ENCODE measurements around the gene ELK3.
A peak's percentile ranks its signal among the peaks of the same experiment; 100 is the strongest.

ELK3 gene

GRCh38 chr12:96265400-96265799, 71.2 kb downstream of the ELK3 start:
- no peak overlapping the region for H3K4me3 Mint-ChIP-seq
- H3K4me1 Mint-ChIP-seq (ENCODE audit: low read depth), result peaks cover 28% of the 10 kb centered on the region
- H3K27ac Mint-ChIP-seq, result peak overlapping the region; percentile 71
- peaks cover 8% of the 10 kb centered on the region for H3K36me3 Mint-ChIP-seq
- no peaks in the 10 kb centered on the region for H3K27me3 Mint-ChIP-seq
- H3K9me3 Mint-ChIP-seq (ENCODE audit: low read depth), result no peaks in the 10 kb centered on the region

DNA sequence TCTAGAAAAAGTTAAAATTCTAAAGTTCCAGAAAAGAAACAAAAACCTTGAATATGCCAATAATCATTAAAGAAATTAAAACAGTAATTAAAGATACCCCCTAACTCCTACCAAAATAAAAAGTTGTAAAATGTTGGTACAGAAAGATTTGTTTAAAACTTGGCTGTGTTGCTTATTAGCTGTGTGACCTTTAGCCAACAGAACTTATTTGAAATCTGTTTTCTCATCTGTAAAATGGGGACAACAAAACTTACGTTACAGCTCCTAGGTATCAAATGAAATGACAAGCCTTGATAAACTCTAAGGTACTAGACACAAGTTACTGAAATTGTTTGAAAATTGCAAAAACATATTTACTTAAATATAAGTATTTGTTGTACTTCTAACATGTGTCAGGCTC, 71.7 kb downstream of the ELK3 start:
- H3K36me3 Mint-ChIP-seq, result peaks cover 8% of the 10 kb centered on the region
- no peak overlapping the region for H3K4me3 Mint-ChIP-seq
- H3K27me3 Mint-ChIP-seq, result no peaks in the 10 kb centered on the region
- H3K9me3 Mint-ChIP-seq (ENCODE audit: low read depth), result no peaks in the 10 kb centered on the region
- peaks cover 25% of the 10 kb centered on the region for H3K4me1 Mint-ChIP-seq (ENCODE audit: low read depth)
- peak overlapping the region; percentile 29 for H3K27ac Mint-ChIP-seq

GRCh38 chr12:96266238-96266637, 72.1 kb downstream of the ELK3 start:
- H3K27me3 Mint-ChIP-seq, result no peaks in the 10 kb centered on the region
- H3K4me1 Mint-ChIP-seq (ENCODE audit: low read depth), result peaks cover 22% of the 10 kb centered on the region
- peaks cover 8% of the 10 kb centered on the region for H3K36me3 Mint-ChIP-seq
- no peaks in the 10 kb centered on the region for H3K9me3 Mint-ChIP-seq (ENCODE audit: low read depth)
- no peak overlapping the region for H3K4me3 Mint-ChIP-seq
- no peak overlapping the region for H3K27ac Mint-ChIP-seq

- Mint-ChIP-seq H3K9me3 (ENCODE audit: low read depth) (no peaks in the 10 kb centered on the region), H3K27me3 (no peaks in the 10 kb centered on the region), H3K4me3 (no peak overlapping the region), H3K36me3 (peaks cover 17% of the 10 kb centered on the region), H3K27ac (peak overlapping the region; percentile 41), H3K4me1 (ENCODE audit: low read depth) (peaks cover 36% of the 10 kb centered on the region)
These were observed 77.5 kb downstream of the ELK3 start for GRCh38 chr12:96271469-96272199.

GRCh38 chr12:96274331-96274730, 80.2 kb downstream of the ELK3 start:
- no peak overlapping the region for H3K4me3 Mint-ChIP-seq
- peaks cover 19% of the 10 kb centered on the region for H3K36me3 Mint-ChIP-seq
- peak overlapping the region; percentile 86 for H3K27ac Mint-ChIP-seq
- H3K9me3 Mint-ChIP-seq (ENCODE audit: low read depth), result no peaks in the 10 kb centered on the region
- H3K27me3 Mint-ChIP-seq, result no peaks in the 10 kb centered on the region
- peaks cover 24% of the 10 kb centered on the region for H3K4me1 Mint-ChIP-seq (ENCODE audit: low read depth)

- Mint-ChIP-seq H3K9me3 (ENCODE audit: low read depth) (no peaks in the 10 kb centered on the region), H3K4me1 (ENCODE audit: low read depth) (peaks cover 10% of the 10 kb centered on the region), H3K27me3 (no peaks in the 10 kb centered on the region), H3K36me3 (peaks cover 21% of the 10 kb centered on the region), H3K27ac (no peak overlapping the region), H3K4me3 (no peak overlapping the region)
These were observed 91.0 kb downstream of the ELK3 start for GRCh38 chr12:96285158-96285557.

GRCh38 chr12:96289067-96289466, 94.9 kb downstream of the ELK3 start:
- Mint-ChIP-seq H3K4me3 (no peak overlapping the region), H3K4me1 (ENCODE audit: low read depth) (peaks cover 15% of the 10 kb centered on the region), H3K36me3 (peaks cover 23% of the 10 kb centered on the region), H3K27ac (no peak overlapping the region), H3K9me3 (ENCODE audit: low read depth) (no peaks in the 10 kb centered on the region), H3K27me3 (no peaks in the 10 kb centered on the region)

GRCh38 chr12:96293093-96293492, 98.9 kb downstream of the ELK3 start:
- peaks cover 29% of the 10 kb centered on the region for H3K4me1 Mint-ChIP-seq (ENCODE audit: low read depth)
- no peak overlapping the region for H3K27ac Mint-ChIP-seq
- H3K27me3 Mint-ChIP-seq, result no peaks in the 10 kb centered on the region
- H3K36me3 Mint-ChIP-seq, result peaks cover 14% of the 10 kb centered on the region
- no peaks in the 10 kb centered on the region for H3K9me3 Mint-ChIP-seq (ENCODE audit: low read depth)
- no peak overlapping the region for H3K4me3 Mint-ChIP-seq

DNA sequence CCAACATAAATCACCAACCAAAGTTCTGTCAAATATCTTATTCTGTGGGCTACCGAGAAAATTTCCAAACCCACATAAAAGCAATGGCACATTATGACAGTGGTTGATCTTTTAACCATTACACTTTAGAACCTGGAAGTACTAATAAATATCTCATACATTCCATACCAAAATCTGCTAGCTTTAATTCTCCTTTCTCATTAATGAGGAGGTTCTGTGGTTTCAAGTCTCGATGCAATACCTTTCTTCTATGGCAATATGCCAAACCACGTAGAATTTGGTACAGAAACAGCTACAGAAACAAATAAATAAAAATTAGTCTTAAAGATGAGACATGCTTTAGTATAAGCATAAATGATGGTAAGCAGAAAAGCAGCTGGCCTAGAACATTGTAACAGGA, 100.7 kb downstream of the ELK3 start:
- no peak overlapping the region for H3K27ac Mint-ChIP-seq
- peaks cover 14% of the 10 kb centered on the region for H3K36me3 Mint-ChIP-seq
- no peaks in the 10 kb centered on the region for H3K9me3 Mint-ChIP-seq (ENCODE audit: low read depth)
- H3K4me3 Mint-ChIP-seq, result no peak overlapping the region
- no peaks in the 10 kb centered on the region for H3K27me3 Mint-ChIP-seq
- H3K4me1 Mint-ChIP-seq (ENCODE audit: low read depth), result peaks cover 26% of the 10 kb centered on the region

DNA sequence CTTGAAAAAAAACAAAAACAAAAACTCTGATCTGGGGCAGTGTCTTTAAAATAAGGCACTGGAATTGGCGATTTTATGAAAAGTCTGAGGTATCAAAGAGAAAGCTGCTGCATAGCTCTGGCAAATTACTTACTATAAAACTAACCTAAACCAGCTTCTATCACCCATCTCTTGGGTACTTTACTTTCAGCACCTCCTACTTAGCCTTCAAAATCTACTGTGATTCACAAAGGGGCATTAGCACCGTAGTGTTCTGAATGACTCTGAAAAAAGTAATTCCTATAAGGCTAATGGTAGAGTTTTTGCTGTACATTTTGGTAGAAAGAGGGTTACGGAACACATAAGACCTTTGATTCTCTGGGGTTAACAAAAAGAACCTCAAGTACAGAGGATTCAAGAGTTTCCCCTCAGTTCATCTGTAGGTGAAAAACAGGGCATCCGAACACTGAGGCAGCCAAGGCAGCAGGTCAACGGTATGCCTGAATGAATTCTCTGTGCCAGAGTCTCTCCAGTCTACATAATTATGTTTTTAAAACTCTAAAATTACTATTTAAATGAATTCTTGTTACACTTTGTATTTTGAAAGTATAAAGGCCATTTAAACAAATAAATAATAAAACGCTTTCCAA, 101.5 kb downstream of the ELK3 start:
- H3K27ac Mint-ChIP-seq, result peak overlapping the region; percentile 72
- H3K27me3 Mint-ChIP-seq, result no peaks in the 10 kb centered on the region
- H3K36me3 Mint-ChIP-seq, result peaks cover 15% of the 10 kb centered on the region

DNA sequence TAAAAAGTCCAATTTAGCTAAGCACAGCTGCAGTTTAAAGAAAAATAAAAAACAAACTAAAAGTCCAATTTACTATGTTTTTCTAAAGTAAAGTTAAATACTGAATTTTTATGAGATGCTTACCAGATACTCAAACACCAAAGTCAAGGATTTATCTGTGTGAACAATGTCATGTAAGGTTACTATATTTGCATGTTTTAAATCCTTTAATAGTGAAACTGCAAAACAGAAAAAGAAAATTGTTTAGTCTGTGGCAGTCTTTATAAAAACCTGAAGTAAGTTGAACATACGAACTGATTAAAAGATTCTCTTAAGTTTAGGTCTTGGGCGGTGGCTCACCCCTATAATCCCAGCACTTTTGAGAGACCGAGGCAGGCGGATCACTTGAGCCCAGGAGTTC, 103.3 kb downstream of the ELK3 start:
- peaks cover 12% of the 10 kb centered on the region for H3K36me3 Mint-ChIP-seq
- H3K27ac Mint-ChIP-seq, result no peak overlapping the region
- H3K27me3 Mint-ChIP-seq, result no peaks in the 10 kb centered on the region
- H3K9me3 Mint-ChIP-seq (ENCODE audit: low read depth), result no peaks in the 10 kb centered on the region
- H3K4me1 Mint-ChIP-seq (ENCODE audit: low read depth), result peaks cover 29% of the 10 kb centered on the region
- no peak overlapping the region for H3K4me3 Mint-ChIP-seq

More for the DNA sequence above, 101.5 kb downstream of the ELK3 start:
- no peaks in the 10 kb centered on the region for H3K9me3 Mint-ChIP-seq (ENCODE audit: low read depth)
- peaks cover 26% of the 10 kb centered on the region for H3K4me1 Mint-ChIP-seq (ENCODE audit: low read depth)
- no peak overlapping the region for H3K4me3 Mint-ChIP-seq

DNA sequence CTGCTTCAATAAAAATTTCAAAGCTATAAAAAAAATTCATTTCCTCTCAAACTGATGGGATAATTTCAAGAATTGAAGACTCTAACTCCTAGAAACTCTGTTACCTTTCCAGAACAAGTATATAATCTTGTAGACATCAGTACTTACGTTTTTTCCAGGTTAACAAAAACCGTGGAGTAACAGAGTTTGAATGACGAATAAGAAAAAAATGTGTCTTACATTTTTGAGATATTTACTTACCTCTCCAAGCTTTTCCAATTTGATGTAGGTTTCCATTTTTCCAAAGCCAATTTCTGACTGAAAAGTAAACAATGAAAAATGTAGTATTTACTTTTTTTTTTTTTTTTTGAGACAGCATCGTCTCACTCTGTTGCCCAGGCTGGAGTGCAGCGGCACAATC, 105.9 kb downstream of the ELK3 start:
- Mint-ChIP-seq H3K4me3 (no peak overlapping the region), H3K36me3 (peaks cover 8% of the 10 kb centered on the region), H3K27me3 (no peaks in the 10 kb centered on the region), H3K27ac (no peak overlapping the region), H3K4me1 (ENCODE audit: low read depth) (peaks cover 19% of the 10 kb centered on the region), H3K9me3 (ENCODE audit: low read depth) (no peaks in the 10 kb centered on the region)

DNA sequence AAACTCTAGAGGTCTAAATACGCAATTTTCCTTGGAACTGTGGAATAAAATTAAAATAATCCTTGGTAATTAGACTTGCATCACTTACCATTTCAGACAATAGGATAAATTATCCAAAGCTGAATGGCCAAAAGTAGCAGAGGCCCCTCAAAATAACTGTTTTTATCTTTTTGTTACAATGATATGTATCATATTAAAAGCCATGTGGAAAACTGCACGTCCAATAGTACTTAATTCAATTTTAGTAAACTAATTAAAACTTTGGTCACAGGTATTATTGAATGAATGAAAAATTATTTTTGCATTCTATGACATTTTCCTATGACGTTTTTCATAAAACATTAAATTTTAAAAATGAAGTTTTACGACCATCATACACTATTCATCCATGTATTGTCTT, 107.6 kb downstream of the ELK3 start:
- H3K9me3 Mint-ChIP-seq (ENCODE audit: low read depth), result no peaks in the 10 kb centered on the region
- H3K4me1 Mint-ChIP-seq (ENCODE audit: low read depth), result peaks cover 13% of the 10 kb centered on the region
- H3K27ac Mint-ChIP-seq, result no peak overlapping the region
- H3K27me3 Mint-ChIP-seq, result no peaks in the 10 kb centered on the region
- H3K4me3 Mint-ChIP-seq, result no peak overlapping the region
- H3K36me3 Mint-ChIP-seq, result peaks cover 10% of the 10 kb centered on the region

GRCh38 chr12:96302687-96303310, 108.6 kb downstream of the ELK3 start:
- H3K9me3 Mint-ChIP-seq (ENCODE audit: low read depth), result no peaks in the 10 kb centered on the region
- H3K4me1 Mint-ChIP-seq (ENCODE audit: low read depth), result peaks cover 16% of the 10 kb centered on the region
- no peak overlapping the region for H3K27ac Mint-ChIP-seq
- H3K4me3 Mint-ChIP-seq, result no peak overlapping the region
- peaks cover 8% of the 10 kb centered on the region for H3K36me3 Mint-ChIP-seq
- H3K27me3 Mint-ChIP-seq, result no peaks in the 10 kb centered on the region

DNA sequence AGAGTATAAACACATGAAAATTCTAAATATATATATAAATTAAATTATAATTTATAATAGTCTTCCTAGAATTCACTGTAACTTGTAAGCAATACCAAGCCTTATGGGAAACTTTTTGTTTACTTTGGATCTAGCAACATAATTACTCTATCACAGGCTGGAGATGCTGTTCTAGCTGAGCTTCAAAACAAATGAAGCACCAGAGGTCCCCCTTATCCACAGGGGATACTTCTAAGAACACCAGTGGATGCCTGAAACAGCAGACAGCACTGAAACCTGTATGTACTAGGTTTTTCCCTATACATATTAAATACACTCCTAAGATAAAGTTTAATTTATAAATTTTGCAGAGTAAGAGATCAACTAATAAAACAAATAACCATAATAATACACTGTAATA, 109.5 kb downstream of the ELK3 start:
- H3K36me3 Mint-ChIP-seq, result peaks cover 8% of the 10 kb centered on the region
- no peaks in the 10 kb centered on the region for H3K9me3 Mint-ChIP-seq (ENCODE audit: low read depth)
- no peak overlapping the region for H3K27ac Mint-ChIP-seq
- H3K4me1 Mint-ChIP-seq (ENCODE audit: low read depth), result peaks cover 16% of the 10 kb centered on the region
- no peak overlapping the region for H3K4me3 Mint-ChIP-seq
- no peaks in the 10 kb centered on the region for H3K27me3 Mint-ChIP-seq
